NCI-H748 (cell line): ENCODE results near the gene PRR22.
A peak's percentile ranks its signal among the peaks of the same experiment; 100 is the strongest.

Source experiments
- DNase-seq: peaks from one replicate; lab custom pipeline; 2025; ENCODE audit not compliant: unreplicated experiment; lab: John Stamatoyannopoulos, UW

The PRR22 gene

GRCh38 chr19:5814123-5814851 lies 29.7 kb upstream of the PRR22 start:
- DNase-seq = no peak

GRCh38 chr19:5811117-5811516 lies 26.6 kb upstream of the PRR22 start:
- DNase-seq = no peak

- no peak for DNase-seq
These were observed 24.9 kb upstream of the PRR22 start for GRCh38 chr19:5809469-5809868.

- DNase-seq = no peak
These were observed 24.5 kb upstream of the PRR22 start for GRCh38 chr19:5809053-5809452.

- DNase-seq = no peak
These were observed 23.7 kb upstream of the PRR22 start for GRCh38 chr19:5808120-5808816.

GRCh38 chr19:5806905-5807304 lies 22.4 kb upstream of the PRR22 start:
- DNase-seq = no peak

GRCh38 chr19:5806133-5806489 lies 21.6 kb upstream of the PRR22 start:
- no peak for DNase-seq

GRCh38 chr19:5805462-5806132 lies 21.1 kb upstream of the PRR22 start:
- DNase-seq = peak; percentile 79

GRCh38 chr19:5804516-5805461 lies 20.2 kb upstream of the PRR22 start, which contains the start of gene NRTN:
Gene NRTN, plus strand, starts transcription at chr19:5805067. Its CDS starts 19,099 bp downstream, at chr19:5824166.
- DNase-seq = peak; percentile 61

- peak; percentile 88 for DNase-seq
These were observed 19.4 kb upstream of the PRR22 start for GRCh38 chr19:5803752-5804515.

- no peak for DNase-seq
These were observed 18.9 kb upstream of the PRR22 start for GRCh38 chr19:5803441-5803751.

GRCh38 chr19:5801796-5802619 lies 17.5 kb upstream of the PRR22 start:
- peak; percentile 81 for DNase-seq

- DNase-seq = no peak
These were observed 16.1 kb upstream of the PRR22 start for GRCh38 chr19:5800361-5801270.

- DNase-seq = no peak
These were observed 15.0 kb upstream of the PRR22 start for GRCh38 chr19:5799247-5800241.

- DNase-seq = no peak
These were observed 13.7 kb upstream of the PRR22 start for GRCh38 chr19:5798244-5798643.

- DNase-seq = no peak
These were observed 10.9 kb upstream of the PRR22 start for GRCh38 chr19:5795382-5795919.

GRCh38 chr19:5793188-5793587 lies 8.6 kb upstream of the PRR22 start:
- DNase-seq = no peak
